ENCODE results near the gene DNAH1. TPM values are rescaled to one million over a fixed set of nuclear protein-coding genes. Genes with fewer than 3 reads are reported as not detected.

The DNAH1 gene
- total and polyA plus RNA-seq, 2 of the 13 experiments (the other 11 are each of a cell fraction or from before 2014, with no cell fraction given): 0.64 to 3.5 TPM

DNA sequence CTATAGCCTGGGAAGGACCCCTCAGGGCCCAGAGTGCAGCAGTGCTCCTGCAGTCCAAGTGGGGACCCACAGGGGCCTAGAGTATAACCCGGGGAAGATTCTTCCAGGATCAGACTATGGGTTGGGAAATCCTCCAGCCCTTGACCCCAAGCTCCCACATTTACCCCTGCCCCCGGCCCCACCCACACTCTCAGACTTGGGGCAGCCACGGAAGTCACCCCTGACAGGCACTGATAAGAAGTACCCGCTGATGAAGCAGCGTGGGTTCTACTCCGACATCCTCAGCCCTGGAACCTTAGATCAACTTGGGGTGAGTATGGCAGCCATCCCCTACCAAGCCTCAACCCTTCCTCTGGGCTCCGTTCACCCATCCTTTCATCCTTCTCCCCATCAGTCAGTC, 6.3 kb downstream of the DNAH1 start:
- Histone ChIP-seq H3K9me3 (ENCODE audit: low read length) (no peaks in the 10 kb centered on the region), H3K4me2 (ENCODE audit: low read depth, low read length) (no peak overlapping the region), H2AFZ (ENCODE audit: low read length) (no peak overlapping the region), H3K27me3 (ENCODE audit: control insufficient read depth in 1 of 2, insufficient read depth in 2 of 2, low read length in 2 of 2) (no peaks in the 10 kb centered on the region), H3K9ac (ENCODE audit: insufficient read depth, low read depth, low read length) (no peak overlapping the region), H3K4me3 (replicated peaks in 1 of 3; ENCODE audit: insufficient read depth in 1 of 3, low read depth in 2 of 3, low read length in 3 of 3) (no peak overlapping the region), H3K4me1 (ENCODE audit: insufficient read depth, low read length) (peaks cover 34% of the 10 kb centered on the region), H3K36me3 (replicated peaks in 1 of 2; ENCODE audit: control insufficient read depth in 1 of 2, insufficient read depth in 2 of 2, low read length in 2 of 2) (no peaks in the 10 kb centered on the region), H3K79me2 (ENCODE audit: insufficient read depth, low read length) (no peaks in the 10 kb centered on the region), H4K20me1 (ENCODE audit: insufficient read depth, low read length) (no peaks in the 10 kb centered on the region), H3K27ac (ENCODE audit: extremely low read length, insufficient read depth, low read length) (no peak overlapping the region)
- in situ Hi-C loops (cut with HindIII; ENCODE audit: extremely low pct_ligation_motif_present, low pct_unique_long_range_greater_than_20kb) (no loop called here), intact Hi-C loops (cut with micrococcal nuclease; ENCODE audit: unreplicated experiment) (no loop called here)
- TF ChIP-seq, protein P1, sequence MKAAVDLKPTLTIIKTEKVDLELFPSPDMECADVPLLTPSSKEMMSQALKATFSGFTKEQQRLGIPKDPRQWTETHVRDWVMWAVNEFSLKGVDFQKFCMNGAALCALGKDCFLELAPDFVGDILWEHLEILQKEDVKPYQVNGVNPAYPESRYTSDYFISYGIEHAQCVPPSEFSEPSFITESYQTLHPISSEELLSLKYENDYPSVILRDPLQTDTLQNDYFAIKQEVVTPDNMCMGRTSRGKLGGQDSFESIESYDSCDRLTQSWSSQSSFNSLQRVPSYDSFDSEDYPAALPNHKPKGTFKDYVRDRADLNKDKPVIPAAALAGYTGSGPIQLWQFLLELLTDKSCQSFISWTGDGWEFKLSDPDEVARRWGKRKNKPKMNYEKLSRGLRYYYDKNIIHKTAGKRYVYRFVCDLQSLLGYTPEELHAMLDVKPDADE (CRISPR knock-in tag; IDR thresholded peaks at IDR 0.05): no peak
- no peak for TF ChIP-seq KAT8 (CRISPR knock-in tag; IDR thresholded peaks at IDR 0.05)
- TF ChIP-seq USF2 (IDR thresholded peaks at IDR 0.05; ENCODE audit: low read depth, low read length): no peak
- no peak for TF ChIP-seq USF2 (CRISPR knock-in tag; IDR thresholded peaks at IDR 0.05; ENCODE audit: borderline replicate concordance)
- ATAC-seq (no peak), DNase-seq (ENCODE audit: low spot score) (no peak), FAIRE-seq (no peak)
- ChIA-PET POLR2A (interaction anchor here (1.6 to 2.3 kb wide), 2 partner anchors 22 to 35 kb away, joined by 6 to 7 read pairs; partner anchors contain the start of gene GLYCTK), CTCF (ENCODE audit: low intra/inter-chr PET ratio, low total read pairs) (no interaction called here)
- BruUV-seq (replicated peaks): no TSS peak
- WGBS (ENCODE audit: low lambda C conversion rate): 92% methylated on average over 2 of the region's 7 CpGs
